GM10266 (cell line): Measurements from ENCODE around the gene TM4SF5.

Source experiments
- DNase-seq: peaks from one replicate; pipeline ENCODE4 v3.0.0; 2012; ENCODE audit errors: extremely low spot score
- CTCF ChIP-seq: IDR thresholded peaks from 2 replicates; pipeline ENCODE4 v1.5.1; 2012; ENCODE audit warnings: mild to moderate bottlenecking, low read depth; ENCODE audit not compliant: control insufficient read depth, insufficient read depth; ENCODE audit errors: missing control alignments

TM4SF5 gene

GRCh38 chr17:4811471-4811870, 39.8 kb downstream of the TM4SF5 start:
- DNase-seq, result no peak

GRCh38 chr17:4812690-4813089, 41.0 kb downstream of the TM4SF5 start:
- DNase-seq, result no peak
- TF ChIP-seq CTCF, result no peak

More at GRCh38 chr17:4811471-4811870, 39.8 kb downstream of the TM4SF5 start:
- no peak for TF ChIP-seq CTCF

DNA sequence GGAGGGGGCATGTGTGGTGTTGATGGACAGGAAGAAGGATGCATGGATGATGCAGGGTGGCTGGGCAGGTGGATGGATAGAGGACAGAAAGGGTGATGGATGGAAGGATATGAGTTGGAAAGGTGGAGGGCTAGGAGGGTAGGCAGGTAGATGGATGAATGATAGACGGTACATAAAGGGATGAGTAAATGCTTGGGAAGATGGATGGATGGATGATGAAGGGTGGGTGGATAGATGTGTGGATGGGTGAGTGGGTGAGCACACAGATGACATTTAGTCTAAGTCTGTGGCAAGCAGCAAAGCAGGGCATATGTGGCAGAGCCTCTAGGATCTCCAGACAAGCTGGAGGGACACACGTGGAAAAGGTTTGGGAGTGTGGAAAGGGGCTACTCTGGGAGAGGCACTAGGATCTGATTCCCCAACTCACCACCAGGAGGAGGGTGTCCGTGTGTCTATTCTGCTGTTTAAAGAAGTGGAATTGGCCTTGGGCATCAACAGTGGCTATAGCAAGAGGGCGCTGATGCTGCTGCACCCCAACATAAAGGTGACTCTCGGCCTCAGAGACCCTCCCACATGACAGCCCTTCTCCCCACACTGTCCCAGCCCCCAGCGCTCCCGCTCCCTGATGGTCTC, 43.5 kb downstream of the TM4SF5 start:
- no peak for DNase-seq
- TF ChIP-seq CTCF, result no peak

DNA sequence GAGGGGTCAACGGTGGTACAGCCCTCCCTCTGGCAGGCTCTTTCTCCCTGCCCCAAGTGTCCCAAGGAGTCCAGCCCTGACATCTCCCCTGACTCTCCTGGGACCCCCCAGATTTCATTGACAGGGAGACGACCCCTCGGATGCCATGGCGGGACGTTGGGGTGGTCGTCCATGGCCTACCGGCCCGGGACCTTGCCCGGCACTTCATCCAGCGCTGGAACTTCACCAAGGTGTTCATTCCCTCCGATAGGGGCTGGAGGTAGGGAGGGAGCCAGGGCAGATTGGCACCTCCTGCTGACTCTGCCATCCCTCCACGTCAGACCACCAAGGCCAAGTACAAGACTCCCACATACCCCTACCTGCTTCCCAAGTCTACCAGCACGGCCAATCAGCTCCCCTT, 45.1 kb downstream of the TM4SF5 start:
- no peak for DNase-seq
- no peak for TF ChIP-seq CTCF

GRCh38 chr17:4818276-4818675, 46.6 kb downstream of the TM4SF5 start:
- no peak for TF ChIP-seq CTCF
- no peak for DNase-seq

DNA sequence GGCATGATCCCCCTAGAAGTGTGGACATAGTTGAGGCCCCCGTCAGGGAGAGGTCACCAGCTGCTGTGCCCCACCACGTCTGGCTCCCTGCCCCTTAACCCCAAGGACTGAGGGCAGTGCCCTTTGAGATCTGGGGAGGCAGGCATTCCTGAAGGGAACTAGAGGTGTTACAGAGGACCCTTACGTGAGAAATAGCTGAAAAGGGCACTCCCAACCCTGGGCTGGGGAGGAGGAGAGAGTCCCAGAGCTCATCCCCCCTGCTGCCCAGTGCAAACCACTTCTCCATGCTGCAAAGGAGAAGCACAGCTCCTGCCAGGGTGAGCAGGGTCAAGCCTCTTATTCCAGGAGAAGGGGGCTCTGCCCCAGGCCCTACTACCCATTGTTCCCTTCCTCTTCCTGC, 51.1 kb downstream of the TM4SF5 start:
- DNase-seq, result no peak
- no peak for TF ChIP-seq CTCF

GRCh38 chr17:4823373-4824089, 51.8 kb downstream of the TM4SF5 start:
- no peak for DNase-seq
- TF ChIP-seq CTCF, result no peak
